CD4-positive, alpha-beta T cell (primary cell): Measurements from ENCODE around the gene PRICKLE2. TPM values are rescaled to one million over a fixed set of nuclear protein-coding genes. Genes with fewer than 3 reads are reported as not detected.

Experiments
- ATAC-seq: fragments of 200-7000 bp; cut with Tn5 transposase; one replicate; pipeline ENCODE4 v1.10.0; 2022; ENCODE audit warnings: mild to moderate bottlenecking; ENCODE audit not compliant: poor library complexity
- CTCF ChIA-PET: fragments of 350-600 bp; sonication (Branson Sonifier 250); formaldehyde crosslinking; loops from one replicate; lab custom pipeline; 2021; ENCODE audit warnings: antibody characterized with exemption, inconsistent platforms; lab: Charles Lee
- POLR2A ChIA-PET: fragments of 350-600 bp; sonication (Branson Sonifier 250); formaldehyde crosslinking; loops from one replicate; lab custom pipeline; 2021; ENCODE audit warnings: antibody characterized with exemption, inconsistent platforms; lab: Charles Lee
- DNase-seq, 14 experiments: peaks; one replicate each; pipeline ENCODE4 v3.0.0-alpha.2; 2013 to 2020; ENCODE audit warnings: mixed read lengths in 2 of 14
- H3K27ac ChIP-seq, 2 donors: one replicate each; pipeline versions ENCODE4 v1.5.1 to v1.7.0; 2013; ENCODE audit warnings: low read length in 2 of 2, low read depth in 1 of 2, mild to moderate bottlenecking in 1 of 2
- H3K27me3 ChIP-seq, 2 experiments: 1 replicate in 1 of 2; 2 replicates in 1 of 2; pipeline versions ENCODE4 v1.6.1 to v1.7.0; 2013; ENCODE audit warnings: low read length in 2 of 2, control low read depth in 1 of 2, mild to moderate bottlenecking in 1 of 2, moderate library complexity in 1 of 2; ENCODE audit not compliant: insufficient read depth in 2 of 2, control insufficient read depth in 1 of 2
- H3K36me3 ChIP-seq: one replicate; pipeline ENCODE4 v1.6.1; 2013; ENCODE audit warnings: low read length, control low read depth; ENCODE audit not compliant: insufficient read depth
- H3K4me1 ChIP-seq: one replicate; pipeline ENCODE4 v1.6.1; 2013; ENCODE audit warnings: low read length, control low read depth; ENCODE audit not compliant: insufficient read depth
- H3K4me3 ChIP-seq: one replicate; pipeline ENCODE4 v1.5.1; 2013; ENCODE audit warnings: mild to moderate bottlenecking, low read length, moderate library complexity
- H3K9me3 ChIP-seq, 2 experiments: 1 replicate in 1 of 2; 2 replicates in 1 of 2; pipeline versions ENCODE4 v1.6.1 to v1.7.0; 2013; ENCODE audit warnings: low read length in 2 of 2, mild to moderate bottlenecking in 2 of 2, control low read depth in 1 of 2, moderate library complexity in 1 of 2; ENCODE audit not compliant: control insufficient read depth in 1 of 2, insufficient read depth in 1 of 2
- H3K27ac Mint-ChIP-seq: one replicate; pipeline ENCODE4 v1.8.0; 2020; ENCODE audit warnings: mixed read lengths
- H3K27me3 Mint-ChIP-seq: one replicate; pipeline ENCODE4 v1.8.0; 2021; ENCODE audit warnings: mixed read lengths
- H3K36me3 Mint-ChIP-seq: one replicate; pipeline ENCODE4 v1.8.0; 2021; ENCODE audit warnings: low read depth, mixed read lengths
- H3K4me1 Mint-ChIP-seq: one replicate; pipeline ENCODE4 v1.8.0; 2021; ENCODE audit warnings: low read depth, mixed read lengths
- H3K4me3 Mint-ChIP-seq: one replicate; pipeline ENCODE4 v1.8.0; 2020; ENCODE audit warnings: mild to moderate bottlenecking, mixed read lengths
- H3K9me3 Mint-ChIP-seq: one replicate; pipeline ENCODE4 v1.8.0; 2020; ENCODE audit warnings: mixed read lengths
- CTCF ChIP-seq: fragments of 200-600 bp; IDR thresholded peaks from one replicate; pipeline ENCODE4 v1.8.0; 2022; ENCODE audit warnings: antibody characterized with exemption, mild to moderate bottlenecking
- intact Hi-C, 2 experiments: fragments of 100-400 bp; cut with DNase I in 1 of 2; cut with micrococcal nuclease in 1 of 2; formaldehyde crosslinking; loops; one replicate each; pipeline versions ENCODE4 v1.15.1 to v1.9.0; 2023 to 2025; cut with DNase I, micrococcal nuclease
- total RNA-seq, 174 experiments: library from RNA in 2 of 174; stranded (reverse) in 2 of 174; gene quantifications; one replicate each; pipeline ENCODE4 v1.2.3 and lab custom pipeline; 2021 to 2026

The PRICKLE2 gene
- total RNA-seq, 2 experiments from 2014 or later, result not detected

DNA sequence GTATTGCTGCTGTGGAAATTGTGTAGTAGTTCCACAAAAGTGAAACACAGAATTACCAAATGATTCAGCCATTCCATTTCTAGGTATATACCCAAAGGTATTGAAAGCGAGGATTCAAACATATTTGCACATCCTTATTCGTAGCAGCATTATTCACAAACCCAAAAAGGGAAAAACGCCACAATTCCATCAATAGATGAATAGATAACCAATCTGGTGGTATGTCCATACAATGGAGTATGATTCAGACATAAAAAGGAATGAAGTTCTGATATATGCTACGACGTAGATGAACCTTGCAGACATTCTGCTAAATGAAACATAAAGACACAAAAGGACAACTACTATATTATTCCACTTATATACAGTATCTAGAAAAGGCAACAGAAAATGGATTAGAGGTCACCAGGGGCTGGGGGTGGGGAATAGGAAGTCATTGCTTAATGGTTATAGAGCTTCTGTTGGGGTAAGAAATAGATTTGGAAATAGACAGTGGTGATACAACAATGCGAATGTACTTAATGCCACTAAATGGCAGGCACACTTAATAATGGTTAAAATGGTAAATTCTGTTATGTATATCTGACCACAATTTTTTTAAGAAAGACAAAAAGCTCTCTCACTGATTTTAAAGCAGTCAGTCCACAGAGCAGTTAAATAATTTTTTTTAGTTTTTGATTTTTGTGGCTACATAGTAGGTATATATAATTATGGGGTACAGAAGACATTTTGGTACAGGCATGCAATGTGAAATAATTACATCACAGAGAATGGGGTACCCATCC lies 150.2 kb downstream of the PRICKLE2 start:
- no peak overlapping the region for H3K27ac ChIP-seq
- H3K4me3 Mint-ChIP-seq, result no peak overlapping the region
- H3K4me3 ChIP-seq, result no peak overlapping the region
- CTCF ChIA-PET, result interaction anchor here (1.3 kb wide), 1 partner anchor 12 kb away, joined by 3 read pairs; no protein-coding TSS in a partner anchor
- TF ChIP-seq CTCF, result no peak
- H3K36me3 ChIP-seq, result no peaks in the 10 kb centered on the region
- H3K9me3 Mint-ChIP-seq, result no peaks in the 10 kb centered on the region
- DNase-seq, result no peak
- intact Hi-C loops, result no loop called here
- H3K27me3 ChIP-seq, result peaks cover 0 to 5% of the 10 kb centered on the region in 2 experiments
- no peaks in the 10 kb centered on the region for H3K4me1 ChIP-seq
- H3K9me3 ChIP-seq, result no peaks in the 10 kb centered on the region
- POLR2A ChIA-PET, result no interaction called here
- H3K27me3 Mint-ChIP-seq, result peaks cover 70% of the 10 kb centered on the region
- no peaks in the 10 kb centered on the region for H3K36me3 Mint-ChIP-seq
- no peak for ATAC-seq
- H3K27ac Mint-ChIP-seq, result no peak overlapping the region
- no peaks in the 10 kb centered on the region for H3K4me1 Mint-ChIP-seq

DNA sequence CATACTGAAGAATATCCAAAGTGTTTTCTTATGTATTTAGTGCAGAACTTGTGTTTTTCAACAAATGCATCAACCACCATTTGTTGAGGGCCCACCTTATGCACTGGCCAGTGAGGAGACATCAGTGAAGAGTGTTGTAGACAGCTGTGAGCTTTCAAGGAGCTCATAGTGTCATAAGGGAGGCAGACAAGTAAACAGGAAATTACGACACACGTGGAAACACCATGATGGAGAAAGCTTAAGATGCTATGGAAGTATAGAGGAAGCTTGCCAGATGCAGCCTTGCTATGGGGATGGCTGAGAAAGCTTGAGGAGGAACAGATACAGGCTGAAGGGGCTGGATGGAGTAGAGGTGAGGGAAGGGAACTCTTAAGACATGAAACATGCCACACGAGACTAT lies 151.2 kb downstream of the PRICKLE2 start:
- Mint-ChIP-seq H3K27me3 (peaks cover 76% of the 10 kb centered on the region), H3K36me3 (no peaks in the 10 kb centered on the region), H3K9me3 (no peaks in the 10 kb centered on the region), H3K4me3 (no peak overlapping the region), H3K27ac (no peak overlapping the region), H3K4me1 (no peaks in the 10 kb centered on the region)
- DNase-seq (no peak), ATAC-seq (no peak)
- no peak overlapping the region for H3K27ac ChIP-seq
- H3K4me3 ChIP-seq, result no peak overlapping the region
- peaks cover 0 to 5% of the 10 kb centered on the region in 2 experiments for H3K27me3 ChIP-seq
- H3K36me3 ChIP-seq, result no peaks in the 10 kb centered on the region
- ChIA-PET POLR2A (no interaction called here), CTCF (interaction anchor here (1.3 kb wide), 1 partner anchor 11 kb away, joined by 3 read pairs; no protein-coding TSS in a partner anchor)
- no peaks in the 10 kb centered on the region for H3K4me1 ChIP-seq
- H3K9me3 ChIP-seq, result no peaks in the 10 kb centered on the region
- intact Hi-C loops, result no loop called here
- no peak for TF ChIP-seq CTCF

DNA sequence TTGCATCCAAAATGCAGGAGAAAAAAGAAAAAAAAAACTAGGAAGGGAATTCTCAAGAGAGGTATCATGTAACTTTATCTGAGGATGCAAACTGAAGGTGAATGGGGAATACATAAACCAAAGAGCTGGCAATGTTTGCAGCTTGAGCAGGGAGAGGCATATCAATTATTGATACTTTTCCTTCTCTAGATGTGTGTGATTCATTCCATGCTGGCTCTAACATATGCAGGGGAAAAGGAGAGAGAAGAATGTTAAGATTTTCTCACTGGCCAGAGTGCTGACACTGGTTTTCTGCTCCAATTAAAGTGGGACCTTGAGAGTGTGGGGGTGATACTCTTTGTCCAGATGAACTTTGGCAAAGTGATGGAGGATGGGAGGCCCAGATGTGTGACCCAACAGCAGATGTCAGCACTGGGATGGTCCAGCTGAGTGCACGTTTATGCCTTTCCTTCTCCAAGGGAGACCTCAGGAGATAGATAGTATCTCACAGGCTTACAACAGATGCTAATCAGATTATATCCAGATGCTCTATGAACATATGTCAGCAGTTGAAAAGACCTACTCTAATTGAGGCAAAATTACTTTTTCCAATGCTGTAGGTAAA lies 152.0 kb downstream of the PRICKLE2 start:
- H3K9me3 Mint-ChIP-seq, result no peaks in the 10 kb centered on the region
- ChIA-PET CTCF (no interaction called here), POLR2A (no interaction called here)
- H3K27ac Mint-ChIP-seq, result no peak overlapping the region
- TF ChIP-seq CTCF, result no peak
- no peak for DNase-seq
- H3K27me3 ChIP-seq, result peaks cover 0 to 5% of the 10 kb centered on the region in 2 experiments
- H3K4me3 ChIP-seq, result no peak overlapping the region
- no peaks in the 10 kb centered on the region for H3K4me1 Mint-ChIP-seq
- ATAC-seq, result no peak
- H3K27me3 Mint-ChIP-seq, result peaks cover 76% of the 10 kb centered on the region
- no peaks in the 10 kb centered on the region for H3K36me3 ChIP-seq
- intact Hi-C loops, result no loop called here
- H3K27ac ChIP-seq, result no peak overlapping the region
- H3K4me3 Mint-ChIP-seq, result no peak overlapping the region
- no peaks in the 10 kb centered on the region for H3K9me3 ChIP-seq
- no peaks in the 10 kb centered on the region for H3K36me3 Mint-ChIP-seq
- H3K4me1 ChIP-seq, result no peaks in the 10 kb centered on the region
